LNCaP clone FGC (cell line): Measurements from ENCODE around the gene TSEN2.

ENCODE experiments used
- DNase-seq: peaks from one replicate; pipeline ENCODE4 v3.0.0-alpha.2; 2011; ENCODE audit warnings: low read depth
- H3K4me3 ChIP-seq: 2 replicates; pipeline ENCODE4 v1.5.1; 2011; ENCODE audit warnings: mild to moderate bottlenecking, low read depth, low read length, control low read depth
- CTCF ChIP-seq: IDR thresholded peaks from 2 replicates; pipeline ENCODE4 v1.5.1; 2012; ENCODE audit warnings: mild to moderate bottlenecking; ENCODE audit not compliant: control insufficient read depth, insufficient read depth; ENCODE audit errors: extremely low read depth

The TSEN2 gene

GRCh38 chr3:12487786-12488185 lies 3.5 kb downstream of the TSEN2 start:
- no peak for DNase-seq
- TF ChIP-seq CTCF = no peak
- H3K4me3 ChIP-seq = no peak overlapping the region

- TF ChIP-seq CTCF = no peak
- no peak for DNase-seq
- H3K4me3 ChIP-seq = no peak overlapping the region
These were observed 5.1 kb downstream of the TSEN2 start for GRCh38 chr3:12489368-12489767.

- no peak overlapping the region for H3K4me3 ChIP-seq
- no peak for TF ChIP-seq CTCF
- no peak for DNase-seq
These were observed 5.6 kb downstream of the TSEN2 start for GRCh38 chr3:12489832-12490231.

GRCh38 chr3:12490547-12490946 lies 6.3 kb downstream of the TSEN2 start:
- H3K4me3 ChIP-seq = no peak overlapping the region
- TF ChIP-seq CTCF = no peak
- no peak for DNase-seq

- H3K4me3 ChIP-seq = no peak overlapping the region
- DNase-seq = no peak
- TF ChIP-seq CTCF = no peak
These were observed 11.6 kb downstream of the TSEN2 start for GRCh38 chr3:12495749-12496452.

GRCh38 chr3:12496453-12496761 lies 12.1 kb downstream of the TSEN2 start:
- DNase-seq = no peak
- H3K4me3 ChIP-seq = no peak overlapping the region
- TF ChIP-seq CTCF = no peak

GRCh38 chr3:12499474-12499873 lies 15.2 kb downstream of the TSEN2 start:
- TF ChIP-seq CTCF = no peak
- no peak for DNase-seq
- no peak overlapping the region for H3K4me3 ChIP-seq
